ENCODE data around the gene BMP15.
A peak's percentile ranks its signal among the peaks of the same experiment; 100 is the strongest.

Gene BMP15

DNA sequence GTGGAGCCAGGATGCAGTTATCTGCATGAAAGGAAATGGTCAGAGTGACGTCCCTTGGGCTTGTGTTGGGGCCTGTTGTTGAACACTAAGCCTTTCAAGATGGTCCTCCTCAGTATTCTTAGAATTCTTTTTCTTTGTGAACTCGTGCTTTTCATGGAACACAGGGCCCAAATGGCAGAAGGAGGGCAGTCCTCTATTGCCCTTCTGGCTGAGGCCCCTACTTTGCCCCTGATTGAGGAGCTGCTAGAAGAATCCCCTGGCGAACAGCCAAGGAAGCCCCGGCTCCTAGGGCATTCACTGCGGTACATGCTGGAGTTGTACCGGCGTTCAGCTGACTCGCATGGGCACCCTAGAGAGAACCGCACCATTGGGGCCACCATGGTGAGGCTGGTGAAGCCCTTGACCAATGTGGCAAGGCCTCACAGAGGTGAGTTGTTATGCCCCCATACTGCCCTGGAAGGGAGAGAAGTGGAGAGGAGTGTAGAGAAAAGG, at the start of gene BMP15:
BMP15 (plus strand) TSS at position 51 of the 492 bp plus-strand sequence; CDS start at position 100, 49 bp downstream.
- no peak for FAIRE-seq

DNA sequence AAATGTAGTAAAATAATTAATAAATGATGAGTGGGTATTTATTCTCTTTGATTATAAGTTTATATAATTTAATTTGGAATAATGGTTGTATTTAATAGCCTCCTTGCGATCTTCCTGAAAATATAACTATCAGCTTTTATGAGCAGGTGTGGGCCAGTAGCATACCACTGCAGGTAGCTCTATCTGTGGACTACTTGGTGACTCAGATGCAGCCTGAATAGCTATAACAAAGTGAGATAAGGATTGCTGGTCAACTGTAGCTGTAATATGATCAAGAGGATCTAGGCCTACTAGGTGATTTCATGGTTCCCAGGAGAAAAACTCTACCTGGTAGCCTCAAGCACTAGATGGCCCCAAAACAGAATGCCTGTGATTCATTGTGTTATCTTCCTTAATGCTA, 47.1 kb upstream of the BMP15 start:
- FAIRE-seq: no peak

DNA sequence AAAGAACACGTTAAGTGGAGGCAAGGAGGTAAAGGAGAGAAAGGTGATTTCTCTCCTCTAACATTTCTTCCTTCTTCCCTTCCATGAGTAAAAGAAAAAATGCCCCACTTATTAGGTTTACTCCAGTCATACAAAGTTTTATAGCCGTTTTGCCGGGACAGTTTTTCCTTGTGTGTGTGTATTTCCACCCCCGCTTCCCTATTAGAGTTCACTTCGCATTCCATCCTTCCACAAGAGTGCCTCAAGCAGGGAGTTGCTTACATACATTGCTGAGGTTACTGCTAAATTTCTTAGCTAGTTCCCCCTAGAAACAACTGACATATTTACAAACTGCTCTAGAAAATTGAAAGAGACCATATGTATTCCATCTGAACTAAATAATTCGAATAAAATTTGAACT, 45.2 kb upstream of the BMP15 start:
- FAIRE-seq: no peak

DNA sequence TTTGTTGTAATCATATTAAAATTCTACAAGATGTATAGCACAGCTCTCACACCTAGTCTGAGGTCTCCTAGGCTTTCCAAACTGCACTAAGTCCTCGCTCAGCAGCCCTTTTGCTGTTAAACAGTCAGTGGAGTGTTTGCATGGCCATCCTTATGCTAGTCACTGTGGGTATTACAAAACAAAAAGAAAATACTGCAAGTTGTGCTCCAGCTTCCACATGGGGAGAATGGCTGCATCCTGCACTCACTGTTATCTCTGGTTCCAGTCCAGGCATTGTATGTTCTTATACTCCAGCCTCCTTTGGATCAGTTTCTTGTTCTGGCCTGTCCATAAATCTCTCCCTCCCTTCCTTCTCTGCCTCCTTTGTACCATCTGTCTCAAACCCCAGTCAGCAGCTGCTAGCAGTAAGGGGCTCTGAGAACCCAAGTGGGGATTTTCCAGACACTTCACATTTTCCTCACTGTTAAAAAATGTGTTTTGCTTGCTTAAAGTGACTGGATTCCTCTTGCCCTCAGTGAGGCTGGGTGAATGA, 38.5 kb upstream of the BMP15 start:
- no peak for FAIRE-seq

DNA sequence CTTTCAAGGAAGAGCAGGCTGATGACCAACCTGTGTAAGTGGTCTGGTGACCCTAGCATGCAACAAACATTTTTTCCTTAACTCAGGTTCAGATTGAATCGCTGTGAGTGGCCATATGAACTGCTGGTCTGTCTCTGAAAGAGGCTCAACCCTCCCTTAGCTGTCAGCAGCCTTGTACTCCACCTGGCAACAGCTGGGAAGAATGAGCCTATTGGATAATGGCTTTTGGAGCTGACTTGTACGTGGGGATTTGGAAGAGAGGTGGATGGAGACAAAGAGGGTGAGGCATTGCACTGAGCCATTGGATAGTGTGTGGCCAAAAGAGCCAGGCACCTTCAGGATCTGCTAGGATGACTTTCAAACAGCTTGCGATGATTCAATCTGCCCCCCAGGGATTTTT, 35.7 kb upstream of the BMP15 start:
- FAIRE-seq: no peak

DNA sequence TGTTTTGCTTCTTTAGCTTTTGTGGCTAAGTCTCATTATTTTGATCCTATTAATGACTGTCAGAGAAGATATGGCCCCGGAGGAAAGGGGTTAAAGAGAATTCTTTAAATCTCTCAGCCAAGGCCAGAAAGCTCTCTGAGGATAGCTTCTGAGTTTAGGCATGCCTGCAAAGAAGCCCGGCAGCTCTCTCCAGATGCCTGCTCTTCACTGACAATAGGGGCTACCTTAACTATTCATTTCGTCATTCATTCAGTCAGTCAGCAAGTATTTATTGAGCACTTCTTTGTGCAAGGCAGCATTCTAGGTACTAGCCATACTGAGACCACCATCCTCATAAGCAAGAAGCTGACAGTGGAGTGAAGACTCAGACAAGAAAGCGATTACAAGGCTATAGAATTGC, 34.0 kb upstream of the BMP15 start:
- no peak for FAIRE-seq

DNA sequence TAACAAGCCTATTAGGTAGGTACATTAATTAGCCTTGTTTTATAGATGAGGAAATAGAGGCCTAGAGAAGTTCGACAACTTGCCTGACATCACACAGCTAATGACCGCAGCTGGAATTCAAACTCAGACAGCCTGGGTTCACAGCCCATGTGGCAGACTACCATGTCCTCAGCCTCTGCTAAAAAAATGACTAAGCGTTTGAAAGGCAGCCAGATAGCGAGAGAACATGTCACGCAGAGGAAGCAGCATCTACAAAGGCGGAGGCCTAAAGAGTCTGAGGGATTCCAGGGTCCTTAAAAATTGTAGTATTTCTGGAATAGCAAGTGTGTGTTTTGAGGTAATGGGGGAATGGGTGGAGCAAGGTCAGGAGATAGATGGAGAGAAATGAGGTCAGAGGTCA, 33.2 kb upstream of the BMP15 start:
- FAIRE-seq: no peak

DNA sequence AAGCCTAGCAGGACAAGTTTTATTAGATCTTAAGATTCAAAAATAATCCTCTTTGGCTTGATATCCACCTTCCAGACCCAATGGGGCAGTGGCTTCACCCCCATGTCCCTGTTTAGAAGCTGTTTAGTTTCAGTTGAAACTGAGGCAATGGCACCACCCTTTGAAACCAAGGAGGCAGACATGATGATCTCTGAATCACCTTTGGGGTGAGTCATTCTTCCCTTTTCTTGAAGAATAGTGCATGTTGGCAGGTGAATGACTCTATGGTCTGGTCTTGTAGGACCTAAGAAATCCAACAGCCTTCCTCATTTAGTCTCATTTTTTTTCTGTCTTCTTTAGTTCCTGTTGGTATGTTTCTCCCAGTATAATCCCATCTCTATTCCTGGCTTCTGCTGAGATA, 29.5 kb upstream of the BMP15 start:
- FAIRE-seq: no peak

DNA sequence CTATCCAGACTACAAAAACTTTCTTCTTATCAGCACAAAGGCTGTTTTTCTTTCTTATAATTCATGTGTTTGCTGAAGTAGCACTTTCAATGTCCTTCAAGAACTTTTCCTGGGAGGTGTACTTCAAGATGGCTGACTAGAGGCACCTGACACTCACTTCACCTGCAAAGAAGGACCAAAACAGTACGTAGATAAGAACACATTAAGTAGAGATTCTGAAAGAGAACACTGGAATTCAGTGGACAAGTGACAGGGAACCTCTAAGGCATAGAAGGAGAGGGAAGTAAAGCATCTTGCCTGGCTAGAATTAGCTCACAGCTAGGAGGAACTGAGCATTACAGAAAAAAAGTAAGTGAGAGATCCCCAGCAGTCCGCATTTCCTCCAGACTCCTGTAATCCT, 21.7 kb upstream of the BMP15 start:
- FAIRE-seq: no peak

DNA sequence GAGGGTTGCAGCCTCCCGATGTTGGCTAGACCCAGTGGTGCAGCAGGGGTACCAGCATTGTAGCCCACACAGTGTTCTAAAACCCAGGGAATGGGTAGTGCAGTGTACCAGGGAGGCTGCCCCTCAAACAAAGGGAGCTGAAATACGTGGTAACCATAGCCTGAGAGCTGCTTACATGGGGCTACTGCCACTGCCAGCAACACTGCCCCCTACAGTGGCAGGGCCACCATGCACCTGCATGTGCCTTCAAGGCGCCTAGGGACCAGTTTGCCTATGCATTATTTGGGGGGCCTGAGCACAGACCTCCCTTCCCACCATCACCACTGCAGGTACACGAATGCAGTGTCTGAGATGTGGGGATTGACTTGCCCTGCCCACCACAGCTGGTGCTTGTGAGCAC, 21.0 kb upstream of the BMP15 start:
- no peak for FAIRE-seq

DNA sequence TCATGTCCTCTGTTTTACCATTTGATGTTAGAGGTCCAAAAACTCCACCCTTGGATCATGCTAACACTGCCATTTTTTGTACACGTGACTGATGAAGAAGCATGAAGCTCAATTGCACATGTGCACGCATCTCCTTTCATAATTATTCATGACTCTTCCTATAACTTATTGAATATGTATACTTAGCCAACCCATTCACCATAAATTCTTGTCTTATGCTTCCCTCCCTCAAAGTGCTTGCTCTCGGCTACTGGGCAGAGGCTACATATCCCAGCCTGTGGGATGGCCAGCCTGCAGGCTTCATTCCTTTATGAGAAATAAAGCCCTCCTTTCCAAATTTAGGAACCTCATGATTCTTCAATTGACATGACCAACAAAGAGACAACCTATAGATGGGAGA, 17.5 kb upstream of the BMP15 start:
- FAIRE-seq: no peak

DNA sequence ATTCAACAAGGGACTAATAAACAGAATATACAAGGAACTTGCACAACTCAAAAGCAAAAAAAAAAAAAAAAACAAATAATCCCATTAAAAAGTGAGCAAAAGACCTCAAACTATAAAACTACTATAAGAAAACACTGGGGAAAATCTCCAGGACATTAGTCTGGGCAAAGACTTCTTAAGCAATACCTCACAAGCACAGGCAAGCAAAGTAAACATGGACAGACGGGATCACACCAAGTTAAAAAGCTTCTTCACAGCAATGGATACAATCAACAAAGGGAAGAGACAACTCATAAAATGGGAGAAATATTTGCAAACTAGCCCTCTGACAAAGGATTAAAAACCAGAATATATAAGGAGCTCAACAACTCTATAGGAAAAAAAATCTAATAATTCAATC, 17.1 kb upstream of the BMP15 start:
- no peak for FAIRE-seq

DNA sequence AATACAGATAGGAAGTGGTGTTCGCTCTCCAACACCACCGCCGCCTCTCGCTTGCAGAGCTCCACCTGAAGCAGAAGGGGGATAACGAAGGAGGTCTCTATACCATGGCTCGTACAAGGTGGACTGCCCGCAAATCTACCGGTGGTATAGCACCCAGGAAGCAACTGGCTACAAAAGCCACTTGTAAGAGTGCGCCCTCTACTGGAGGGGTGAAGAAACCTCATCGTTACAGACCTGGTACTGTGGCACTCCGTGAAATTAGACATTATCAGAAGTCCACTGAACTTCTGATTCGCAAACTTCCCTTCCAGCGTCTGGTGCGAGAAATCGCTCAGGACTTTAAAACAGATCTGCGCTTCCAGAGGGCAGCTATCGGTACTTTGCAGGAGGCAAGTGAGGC, 5.2 kb upstream of the BMP15 start:
- FAIRE-seq: no peak

DNA sequence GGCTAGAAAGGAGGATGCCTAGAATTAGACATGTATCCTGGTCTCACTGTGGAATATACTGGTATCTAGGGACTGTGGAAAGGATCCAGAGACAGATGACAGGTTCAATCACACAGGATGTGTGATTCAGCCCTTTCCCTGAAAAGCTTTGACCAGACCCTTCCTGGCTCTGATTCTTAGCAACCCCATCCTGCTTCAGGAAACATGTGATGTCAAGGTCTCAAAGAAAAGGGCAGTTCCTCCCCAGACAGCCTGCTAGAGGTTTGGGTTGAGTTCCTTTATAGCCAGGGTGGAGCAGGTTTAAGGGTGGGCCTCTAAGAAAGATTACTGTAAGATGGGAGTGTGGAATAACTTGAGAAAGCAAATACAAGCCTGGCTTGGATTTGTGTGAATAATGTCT, 3.0 kb downstream of the BMP15 start:
- FAIRE-seq: no peak

DNA sequence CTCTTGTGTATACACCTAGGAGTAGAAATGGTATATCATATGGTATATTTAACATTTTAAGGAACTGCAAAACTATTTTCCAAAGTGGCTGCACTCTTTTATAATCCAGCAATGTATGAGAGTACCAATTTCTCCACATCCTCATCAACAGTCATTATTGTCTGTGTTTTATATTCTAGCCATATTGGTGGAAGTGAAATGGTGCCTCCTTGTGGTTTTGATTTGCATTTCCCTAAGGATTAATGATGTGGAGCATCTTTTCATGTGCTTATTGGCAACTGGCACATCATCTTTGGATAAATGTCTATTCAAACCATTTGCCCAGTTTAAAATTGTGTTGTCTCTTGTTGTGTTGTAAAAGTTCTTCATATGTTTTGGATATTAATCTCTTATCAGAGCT, 9.6 kb downstream of the BMP15 start:
- peak; percentile 80 for FAIRE-seq

DNA sequence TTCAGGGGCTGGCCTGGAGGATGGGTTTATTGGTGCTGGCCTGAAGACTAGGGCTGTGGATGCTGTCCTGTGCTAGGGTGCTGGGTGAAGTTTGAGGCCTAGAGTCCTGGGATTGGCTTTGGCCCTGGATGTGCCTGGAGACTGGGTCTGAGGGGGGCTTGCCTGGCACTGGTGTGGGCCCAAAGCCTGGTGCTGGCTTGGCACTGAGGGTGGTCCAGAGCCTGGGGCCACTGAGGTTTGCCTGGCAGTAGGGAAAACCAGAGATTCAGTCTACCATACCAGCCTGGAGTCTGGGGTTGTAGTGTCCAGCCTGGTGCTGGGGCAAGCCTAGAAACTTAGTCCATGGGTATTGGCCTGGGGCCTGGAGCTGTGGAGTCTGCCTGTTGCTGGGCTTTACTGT, 16.6 kb downstream of the BMP15 start:
- no peak for FAIRE-seq

DNA sequence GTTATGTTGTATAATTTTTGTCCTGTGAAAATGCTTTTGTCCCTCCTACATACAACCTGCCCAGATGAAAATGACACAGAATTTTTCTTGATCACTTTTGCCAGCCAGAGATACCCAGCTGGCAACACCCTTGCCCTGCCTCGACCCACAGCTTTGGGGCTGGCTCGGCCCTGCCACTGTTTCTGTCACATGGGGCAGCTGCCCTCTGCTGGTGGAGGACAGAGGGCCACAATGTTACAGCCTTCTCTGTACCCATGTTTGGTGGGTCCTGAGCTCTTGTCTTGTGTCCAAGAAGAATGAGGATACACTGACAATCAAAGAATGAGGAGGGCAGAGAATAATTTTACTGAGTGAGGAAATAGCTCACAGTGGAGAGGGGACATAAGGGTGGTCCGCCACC, 31.1 kb downstream of the BMP15 start:
- no peak for FAIRE-seq

DNA sequence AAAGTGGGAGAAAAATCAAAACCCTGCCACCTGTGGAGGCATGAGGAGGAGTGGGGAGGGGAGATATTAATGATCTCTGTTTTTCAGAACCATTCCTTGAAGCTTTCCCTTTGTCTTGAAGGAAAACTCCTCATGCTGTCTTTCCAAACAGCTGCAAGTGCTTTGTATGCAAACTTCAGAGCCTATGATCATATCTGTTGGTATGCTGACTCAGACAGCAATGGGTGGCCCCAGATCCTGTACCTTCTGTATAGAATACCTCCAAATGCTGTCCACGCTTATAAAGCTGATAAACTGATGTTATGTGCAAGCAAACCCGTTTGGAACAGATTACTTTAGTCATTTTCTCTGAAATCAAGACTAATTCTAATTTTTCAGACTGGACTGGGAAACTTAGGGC, 31.9 kb downstream of the BMP15 start:
- FAIRE-seq: no peak

DNA sequence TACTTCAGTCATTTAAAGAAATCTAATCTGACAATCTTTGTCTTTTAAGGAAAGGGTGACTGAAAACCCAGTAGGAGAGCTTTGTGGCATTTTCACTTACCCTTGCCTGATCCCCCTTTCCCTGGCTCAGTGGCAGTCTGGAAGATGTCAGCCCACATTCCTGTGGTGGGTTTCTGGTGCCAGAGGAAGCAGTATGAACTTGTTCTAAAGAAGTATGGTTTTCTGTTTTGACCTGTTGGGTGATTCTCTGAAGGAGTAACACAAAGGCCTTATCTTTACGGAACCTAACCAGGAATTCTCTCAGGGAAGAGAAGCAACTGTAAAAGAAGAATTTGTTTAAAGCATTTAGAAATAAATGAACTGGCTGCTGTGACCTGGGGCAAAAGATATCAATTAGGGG, 41.9 kb downstream of the BMP15 start:
- no peak for FAIRE-seq

DNA sequence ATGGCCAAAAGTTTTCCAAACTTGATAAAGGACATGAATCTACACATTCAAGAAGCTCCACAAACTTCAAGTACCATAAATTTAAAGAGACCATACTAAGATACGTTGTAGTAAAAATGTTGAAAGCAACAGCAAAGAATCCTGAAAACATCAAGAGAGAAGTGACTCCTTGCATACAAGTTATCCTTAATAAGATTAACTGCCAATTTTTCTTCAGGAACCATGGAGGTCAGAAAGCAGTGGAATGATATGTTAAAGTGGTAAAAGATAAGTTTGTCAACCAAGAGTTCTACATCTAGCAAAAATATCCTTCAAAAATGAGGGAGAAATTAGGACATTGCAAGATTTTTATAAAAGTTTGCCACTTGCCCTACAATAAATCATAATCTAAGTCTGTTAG, 43.3 kb downstream of the BMP15 start:
- FAIRE-seq: no peak

DNA sequence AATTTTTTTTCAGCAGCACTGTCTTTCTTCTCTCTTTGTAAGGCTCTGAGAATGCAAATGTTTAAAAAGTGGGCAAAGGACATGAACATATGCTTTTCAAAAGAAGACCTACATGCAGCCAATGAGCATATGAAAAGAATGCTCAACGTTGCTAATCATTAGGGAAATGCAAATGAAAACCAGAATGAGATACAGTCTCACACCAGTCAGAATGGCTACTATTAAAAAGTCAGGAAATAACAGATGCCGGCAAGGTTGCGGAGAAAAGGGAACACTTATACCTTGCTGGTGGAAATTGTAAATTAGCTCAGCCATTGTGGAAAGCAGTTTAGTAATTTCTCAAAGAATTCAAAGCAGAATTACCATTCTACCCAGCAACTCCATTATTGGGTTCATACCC, 51.6 kb downstream of the BMP15 start:
- no peak for FAIRE-seq

DNA sequence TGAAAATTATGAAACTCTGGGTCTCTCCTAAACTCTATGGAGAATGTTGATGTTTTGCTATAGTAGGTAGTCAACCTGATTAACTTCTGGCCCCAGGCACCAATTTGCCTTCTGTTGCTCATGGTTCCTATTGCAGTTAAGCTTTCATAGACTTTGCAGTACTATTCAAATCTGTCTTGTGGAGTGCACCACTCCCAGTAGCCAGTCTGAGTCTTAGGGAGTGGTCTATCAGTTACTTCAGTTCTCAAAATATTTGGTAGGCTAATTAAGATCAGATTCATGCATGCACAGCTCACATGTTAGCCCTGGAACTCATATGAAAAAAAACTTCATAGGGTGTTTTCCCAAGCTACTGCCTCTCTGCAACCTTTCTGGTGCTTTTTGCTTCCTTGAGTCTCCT, 53.3 kb downstream of the BMP15 start:
- no peak for FAIRE-seq

Data from A204.1 (cell line).